IMR-90 (cell line): ENCODE results near the gene CTCF. TPM values are rescaled to one million over a fixed set of nuclear protein-coding genes. Genes with fewer than 3 reads are reported as not detected.
A peak's percentile ranks its signal among the peaks of the same experiment; 100 is the strongest.

ENCODE experiments used
- ATAC-seq: fragments of 200-7000 bp; cut with Tn5 transposase; 2 replicates; pipeline ENCODE4 v1.9.1; 2020; ENCODE audit warnings: low read depth, mild to moderate bottlenecking, moderate library complexity
- BruUV-seq: library from RNA; stranded (reverse); fragments of 400-500 nt; replicated peaks from 2 replicates; lab custom pipeline; 2021; lab: Mats Ljungman, UMichigan
- CTCF ChIA-PET: fragments of 300-600 bp; formaldehyde crosslinking; extraction: SDS; loops from one replicate; lab custom pipeline; 2021; ENCODE audit warnings: antibody characterized with exemption; lab: Yijun Ruan, JAX
- POLR2A ChIA-PET: fragments of 300-600 bp; sonication (Branson Sonifier 250); formaldehyde crosslinking; loops from one replicate; lab custom pipeline; 2022; ENCODE audit warnings: antibody characterized with exemption; ENCODE audit not compliant: unreplicated experiment; lab: Charles Lee
- DNase-seq: peaks from one replicate; pipeline ENCODE4 v3.0.0; 2013
- H2AFZ ChIP-seq: replicated peaks from 2 replicates; pipeline ENCODE3; 2013; ENCODE audit warnings: low read length, mild to moderate bottlenecking; ENCODE audit not compliant: poor library complexity
- H2AK5ac ChIP-seq: 2 replicates; pipeline ENCODE4 v1.6.1; 2013; ENCODE audit warnings: low read depth, low read length, inconsistent platforms
- H2AK9ac ChIP-seq: replicated peaks from 2 replicates; pipeline ENCODE3; 2013; ENCODE audit warnings: mild to moderate bottlenecking, low read depth, low read length, moderate library complexity; ENCODE audit not compliant: poor library complexity
- H2BK120ac ChIP-seq: 2 replicates; pipeline ENCODE4 v1.6.1; 2013; ENCODE audit warnings: low read depth, low read length, inconsistent platforms
- H2BK15ac ChIP-seq: 3 replicates; pipeline ENCODE4 v1.6.1; 2013; ENCODE audit warnings: low read depth, low read length, inconsistent platforms
- H2BK20ac ChIP-seq: 2 replicates; pipeline ENCODE4 v1.6.1; 2013; ENCODE audit warnings: low read depth, mild to moderate bottlenecking, inconsistent platforms, low read length, moderate library complexity
- H2BK5ac ChIP-seq: 2 replicates; pipeline ENCODE4 v1.6.1; 2013; ENCODE audit warnings: mild to moderate bottlenecking, low read depth, low read length, inconsistent platforms; ENCODE audit not compliant: poor library complexity, severe bottlenecking
- H3K14ac ChIP-seq: replicated peaks from 2 replicates; pipeline ENCODE4 v1.6.1; 2013; ENCODE audit warnings: low read depth, low read length, inconsistent platforms
- H3K18ac ChIP-seq: 2 replicates; pipeline ENCODE4 v1.6.1; 2013; ENCODE audit warnings: low read depth, low read length, control low read depth
- H3K23ac ChIP-seq: 2 replicates; pipeline ENCODE4 v1.6.1; 2013; ENCODE audit warnings: low read depth, low read length, inconsistent platforms
- H3K27ac ChIP-seq: 2 replicates; pipeline ENCODE4 v1.5.1; 2013; ENCODE audit warnings: mild to moderate bottlenecking, control low read depth, low read length; ENCODE audit not compliant: insufficient read depth
- H3K27me3 ChIP-seq: 2 replicates; pipeline ENCODE4 v1.6.1; 2013; ENCODE audit warnings: low read length; ENCODE audit not compliant: control insufficient read depth, insufficient read depth
- H3K36me3 ChIP-seq: 2 replicates; pipeline ENCODE4 v1.6.1; 2013; ENCODE audit warnings: low read length, mixed read lengths; ENCODE audit not compliant: control insufficient read depth, insufficient read depth
- H3K4ac ChIP-seq: 2 replicates; pipeline ENCODE4 v1.6.1; 2013; ENCODE audit warnings: low read depth, low read length, inconsistent platforms
- H3K4me1 ChIP-seq: 2 replicates; pipeline ENCODE4 v1.6.1; 2013; ENCODE audit warnings: low read length, mixed read lengths; ENCODE audit not compliant: control insufficient read depth, insufficient read depth
- H3K4me2 ChIP-seq: 2 replicates; pipeline ENCODE4 v1.6.1; 2013; ENCODE audit warnings: low read depth, mild to moderate bottlenecking, control low read depth, low read length, moderate library complexity
- H3K4me3 ChIP-seq: 2 replicates; pipeline ENCODE4 v1.5.1; 2013; ENCODE audit warnings: low read depth, mild to moderate bottlenecking, control low read depth, low read length, moderate library complexity; ENCODE audit not compliant: insufficient read depth
- H3K56ac ChIP-seq: 2 replicates; pipeline ENCODE4 v1.6.1; 2013; ENCODE audit warnings: low read length, inconsistent platforms; ENCODE audit not compliant: insufficient read depth; ENCODE audit errors: extremely low read depth
- H3K79me1 ChIP-seq, 2 experiments: 2 replicates each; pipeline ENCODE4 v1.6.1; 2013; ENCODE audit warnings: low read length in 2 of 2, inconsistent platforms in 1 of 2, low read depth in 1 of 2
- H3K9ac ChIP-seq: 2 replicates; pipeline ENCODE4 v1.6.1; 2013; ENCODE audit warnings: low read depth, low read length, control low read depth
- H3K9me1 ChIP-seq: 2 replicates; pipeline ENCODE4 v1.6.1; 2013; ENCODE audit warnings: low read length, inconsistent platforms; ENCODE audit not compliant: insufficient read depth
- H3K9me3 ChIP-seq: 2 replicates; pipeline ENCODE4 v1.6.1; 2013; ENCODE audit warnings: low read length; ENCODE audit not compliant: control insufficient read depth, insufficient read depth
- H4K20me1 ChIP-seq: 2 replicates; pipeline ENCODE4 v1.6.1; 2013; ENCODE audit warnings: low read length, inconsistent platforms; ENCODE audit not compliant: insufficient read depth
- H4K5ac ChIP-seq: 2 replicates; pipeline ENCODE4 v1.6.1; 2013; ENCODE audit warnings: mild to moderate bottlenecking, low read depth, low read length, control low read depth
- H4K8ac ChIP-seq, 2 experiments: 2 replicates each; pipeline ENCODE4 v1.6.1; 2013; ENCODE audit warnings: low read depth in 2 of 2, low read length in 2 of 2, control low read depth in 1 of 2, inconsistent platforms in 1 of 2
- H4K91ac ChIP-seq: 2 replicates; pipeline ENCODE4 v1.6.1; 2013; ENCODE audit warnings: low read depth, low read length, inconsistent platforms; ENCODE audit not compliant: insufficient read depth
- FOS ChIP-seq: fragments of 150-350 bp; IDR thresholded peaks from 2 replicates; pipeline ENCODE4 v1.6.1; 2016; ENCODE audit warnings: low read depth, low read length
- MAZ ChIP-seq: IDR thresholded peaks from 2 replicates; pipeline ENCODE4 v1.6.1; 2012; ENCODE audit warnings: low read depth, mild to moderate bottlenecking, low read length, improper control_type of control experiment, moderate library complexity, borderline replicate concordance
- MXI1 ChIP-seq: IDR thresholded peaks from 2 replicates; pipeline ENCODE4 v1.6.1; 2012; ENCODE audit warnings: low read depth, mild to moderate bottlenecking, low read length, moderate library complexity, borderline replicate concordance
- POLR2A ChIP-seq: IDR thresholded peaks from 2 replicates; pipeline ENCODE4 v1.6.1; 2012; ENCODE audit warnings: mild to moderate bottlenecking, low read depth, low read length
- RFX5 ChIP-seq: IDR thresholded peaks from 2 replicates; pipeline ENCODE4 v1.8.0; 2012; ENCODE audit warnings: low read depth, mild to moderate bottlenecking, low read length, moderate library complexity
- USF2 ChIP-seq: fragments of 150-350 bp; IDR thresholded peaks from 2 replicates; pipeline ENCODE4 v1.6.1; 2017; ENCODE audit warnings: mild to moderate bottlenecking, antibody characterized with exemption, low read length, low read depth
- WGBS, 2 experiments: methylation state at CpG; one replicate each; pipeline versions ENCODE4 v1.1.5 to v1.1.7; 2013; ENCODE audit warnings: missing lambda C conversion rate in 2 of 2; ENCODE audit not compliant: insufficient read length in 1 of 2; ENCODE audit errors: extremely low coverage in 2 of 2; 5-methylcytosine and 5-hydroxymethylcytosine counted together
- dilution Hi-C: fragments of 300-500 bp; cut with HindIII; formaldehyde crosslinking; loops from one replicate; pipeline ENCODE4 v1.14.3; 2018; ENCODE audit warnings: low sequenced_read_pairs; ENCODE audit not compliant: unreplicated experiment
- in situ Hi-C: fragments of 300-500 bp; cut with MboI; formaldehyde crosslinking; loops from 3 replicates; pipeline ENCODE4 v1.14.3; 2019; ENCODE audit warnings: low sequenced_read_pairs, inconsistent platforms, mixed read lengths
- intact Hi-C: fragments of 100-400 bp; cut with micrococcal nuclease; formaldehyde crosslinking; loops from 2 replicates; pipeline ENCODE4 v1.10.0; 2022
- polyA plus RNA-seq, 3 experiments: library from polyadenylated mRNA; depleted of rRNA; stranded (reverse); fragments of >200 nt; gene quantifications; 2 replicates each; pipeline ENCODE4 v1.2.3, GENCODE V29; 2012; ENCODE audit warnings: low replicate concordance in 1 of 3
- total RNA-seq: library from RNA; depleted of rRNA; stranded (reverse); fragments of >200 nt; gene quantifications from 2 replicates; pipeline ENCODE4 v1.2.3, GENCODE V29; 2012
- TF ChIP-seq, protein P1 (sequence below): conservative IDR thresholded peaks from 2 replicates; pipeline ENCODE4 v1.5.1; 2012; ENCODE audit warnings: mild to moderate bottlenecking, low read depth, low read length, improper control_type of control experiment

Gene CTCF
- total and polyA plus RNA-seq, 2 of the 4 experiments (the other 2 are of a cell fraction): 16.1 to 22.8 TPM

DNA sequence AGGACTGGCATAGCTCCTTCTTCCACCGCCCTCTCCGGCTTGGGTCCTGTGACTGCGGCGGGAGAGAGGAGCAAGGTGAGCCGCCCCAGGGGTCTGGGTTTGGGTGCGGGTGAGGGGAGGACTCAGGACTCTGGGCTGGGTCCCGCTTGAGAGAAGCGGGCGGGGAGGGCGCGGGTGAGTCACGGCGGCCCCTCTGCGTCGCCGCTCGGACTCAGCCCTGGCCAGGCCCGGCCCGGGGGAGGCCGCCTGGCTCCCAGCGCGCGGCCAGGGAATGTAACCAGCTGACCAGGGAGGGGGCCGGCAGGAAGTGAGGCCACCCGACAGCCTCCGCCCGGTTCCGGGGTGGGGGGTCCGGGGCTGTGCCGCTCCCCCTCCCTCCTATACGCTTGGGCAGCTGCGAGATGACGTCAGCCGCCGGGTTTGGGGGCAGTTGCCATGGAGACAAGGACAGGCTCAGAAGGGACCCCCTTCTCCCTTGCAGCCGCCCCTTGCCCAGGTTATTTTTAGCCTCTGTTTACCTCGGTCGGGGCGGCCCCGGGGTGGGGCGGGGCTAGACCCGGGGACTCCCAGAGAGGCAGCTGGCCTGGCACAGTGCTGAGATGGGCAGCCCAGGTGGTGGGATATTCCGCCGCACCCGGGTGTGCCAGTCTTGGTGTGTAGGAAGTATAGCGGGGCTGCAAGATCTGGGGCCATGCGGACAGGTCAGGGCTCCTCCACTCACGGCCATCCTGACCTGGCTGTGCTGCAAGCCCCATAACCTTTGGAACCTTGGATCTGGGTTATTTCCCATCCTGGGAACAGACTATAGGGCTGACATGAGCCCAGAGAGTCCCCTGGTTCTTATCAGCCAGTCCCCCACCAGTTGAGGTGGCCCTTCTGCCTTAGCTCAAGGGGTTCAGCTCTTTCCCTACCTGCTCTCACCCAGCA, 32.0 kb upstream of the CTCF start:
- Histone ChIP-seq H3K4me1 (peaks cover 15% of the 10 kb centered on the region), H3K27ac (peak overlapping the region; percentile 88), H3K4me3 (peak overlapping the region; percentile 85), H2AK9ac (peak overlapping the region; percentile 86), H3K4ac (peak overlapping the region; percentile 96), H3K56ac (peak overlapping the region; percentile 84), H3K79me1 (peaks cover 28 to 54% of the 10 kb centered on the region in 2 experiments), H4K20me1 (peaks cover 48% of the 10 kb centered on the region), H3K18ac (peak overlapping the region; percentile 51), H3K4me2 (peak overlapping the region; percentile 94), H3K23ac (peak overlapping the region; percentile 98), H4K91ac (peak overlapping the region; percentile 80), H2BK5ac (peak overlapping the region; percentile 74), H2BK20ac (peak overlapping the region; percentile 9; the same call in 1 of the 2 replicates), H3K36me3 (no peaks in the 10 kb centered on the region), H2BK15ac (peak overlapping the region; percentile 51; the same call in 1 of the 3 replicates), H2AK5ac (peak overlapping the region; percentile 98), H3K9me3 (no peaks in the 10 kb centered on the region), H4K5ac (peak overlapping the region; percentile 90), H3K14ac (peak overlapping the region; percentile 96), H2BK120ac (peak overlapping the region; percentile 81), H4K8ac (peak overlapping the region; percentile 74 to 85), H3K27me3 (no peaks in the 10 kb centered on the region), H3K9ac (peak overlapping the region; percentile 93), H2AFZ (peak overlapping the region; percentile 74), H3K9me1 (peaks cover 20% of the 10 kb centered on the region)
- TF ChIP-seq MXI1: peak; percentile 23; the same call in 1 of the 2 replicates
- TF ChIP-seq POLR2A: peak; percentile 83
- peak; percentile 75 for TF ChIP-seq USF2
- TF ChIP-seq MAZ: peak; percentile 93
- TF ChIP-seq, protein P1, sequence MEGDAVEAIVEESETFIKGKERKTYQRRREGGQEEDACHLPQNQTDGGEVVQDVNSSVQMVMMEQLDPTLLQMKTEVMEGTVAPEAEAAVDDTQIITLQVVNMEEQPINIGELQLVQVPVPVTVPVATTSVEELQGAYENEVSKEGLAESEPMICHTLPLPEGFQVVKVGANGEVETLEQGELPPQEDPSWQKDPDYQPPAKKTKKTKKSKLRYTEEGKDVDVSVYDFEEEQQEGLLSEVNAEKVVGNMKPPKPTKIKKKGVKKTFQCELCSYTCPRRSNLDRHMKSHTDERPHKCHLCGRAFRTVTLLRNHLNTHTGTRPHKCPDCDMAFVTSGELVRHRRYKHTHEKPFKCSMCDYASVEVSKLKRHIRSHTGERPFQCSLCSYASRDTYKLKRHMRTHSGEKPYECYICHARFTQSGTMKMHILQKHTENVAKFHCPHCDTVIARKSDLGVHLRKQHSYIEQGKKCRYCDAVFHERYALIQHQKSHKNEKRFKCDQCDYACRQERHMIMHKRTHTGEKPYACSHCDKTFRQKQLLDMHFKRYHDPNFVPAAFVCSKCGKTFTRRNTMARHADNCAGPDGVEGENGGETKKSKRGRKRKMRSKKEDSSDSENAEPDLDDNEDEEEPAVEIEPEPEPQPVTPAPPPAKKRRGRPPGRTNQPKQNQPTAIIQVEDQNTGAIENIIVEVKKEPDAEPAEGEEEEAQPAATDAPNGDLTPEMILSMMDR: no peak
- no peak for TF ChIP-seq RFX5
- peak; percentile 74 for TF ChIP-seq FOS
- ATAC-seq (peak; percentile 75), DNase-seq (peak; percentile 76)
- ChIA-PET CTCF (interaction anchor here (1.2 to 1.5 kb wide), 2 partner anchors 9 kb away, joined by 4 to 7 read pairs; no protein-coding TSS in a partner anchor), POLR2A (no interaction called here)
- in situ Hi-C loops (loop anchor here (25.0 kb wide), 1 partner anchor 407 kb away; the partner anchor contains the start of genes CTRL, LCAT and PSMB10), intact Hi-C loops (no loop called here), dilution Hi-C loops (no loop called here)
- 0% methylated on average over 14 of the region's 48 CpGs; no CpG with 5 or more reads in 1 of the 2 experiments for WGBS, 2 experiments
- no TSS peak for BruUV-seq
